Lower leg skin (tissue), 3 donors: ENCODE data around the gene TCERG1L.

ENCODE experiments used
- POLR2A ChIP-seq, 2 donors: fragments of 450-650 bp; IDR thresholded peaks; one replicate each; pipeline ENCODE4 v1.6.1; 2016 to 2017; ENCODE audit warnings: antibody characterized with exemption in 2 of 2, mild to moderate bottlenecking in 1 of 2, moderate library complexity in 1 of 2
- TF ChIP-seq, protein P1 (sequence below), 3 donors: fragments of 450-650 bp; IDR thresholded peaks; one replicate each; pipeline ENCODE4 v1.5.1; 2016; ENCODE audit warnings: antibody characterized with exemption in 3 of 3, mild to moderate bottlenecking in 3 of 3, moderate library complexity in 2 of 3

DNA sequence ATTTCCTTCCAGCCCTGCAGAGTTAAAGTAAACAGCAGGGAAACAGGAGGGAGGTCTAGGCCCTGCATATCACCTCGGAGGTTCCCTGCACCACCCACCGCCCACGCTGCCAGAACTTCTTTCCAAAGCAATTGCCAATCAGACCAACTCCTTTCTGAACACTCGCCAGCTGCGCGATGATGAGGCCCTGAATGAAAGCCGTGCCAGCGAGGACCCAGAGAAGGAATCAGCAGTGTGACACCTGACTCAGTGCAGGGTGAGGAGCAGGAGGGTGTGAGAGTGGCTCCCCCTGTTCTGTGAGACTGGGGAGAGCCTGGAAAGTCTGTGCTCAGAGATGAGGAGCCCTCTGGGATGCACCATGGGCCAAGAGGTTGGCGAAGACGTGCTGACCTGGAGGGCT is 3.3 kb upstream of the TCERG1L start:
- TF ChIP-seq, protein P1, sequence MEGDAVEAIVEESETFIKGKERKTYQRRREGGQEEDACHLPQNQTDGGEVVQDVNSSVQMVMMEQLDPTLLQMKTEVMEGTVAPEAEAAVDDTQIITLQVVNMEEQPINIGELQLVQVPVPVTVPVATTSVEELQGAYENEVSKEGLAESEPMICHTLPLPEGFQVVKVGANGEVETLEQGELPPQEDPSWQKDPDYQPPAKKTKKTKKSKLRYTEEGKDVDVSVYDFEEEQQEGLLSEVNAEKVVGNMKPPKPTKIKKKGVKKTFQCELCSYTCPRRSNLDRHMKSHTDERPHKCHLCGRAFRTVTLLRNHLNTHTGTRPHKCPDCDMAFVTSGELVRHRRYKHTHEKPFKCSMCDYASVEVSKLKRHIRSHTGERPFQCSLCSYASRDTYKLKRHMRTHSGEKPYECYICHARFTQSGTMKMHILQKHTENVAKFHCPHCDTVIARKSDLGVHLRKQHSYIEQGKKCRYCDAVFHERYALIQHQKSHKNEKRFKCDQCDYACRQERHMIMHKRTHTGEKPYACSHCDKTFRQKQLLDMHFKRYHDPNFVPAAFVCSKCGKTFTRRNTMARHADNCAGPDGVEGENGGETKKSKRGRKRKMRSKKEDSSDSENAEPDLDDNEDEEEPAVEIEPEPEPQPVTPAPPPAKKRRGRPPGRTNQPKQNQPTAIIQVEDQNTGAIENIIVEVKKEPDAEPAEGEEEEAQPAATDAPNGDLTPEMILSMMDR (IDR thresholded peaks at IDR 0.05): no peak
- no peak for TF ChIP-seq POLR2A (IDR thresholded peaks at IDR 0.05)
